K562 (cell line): ENCODE measurements around the gene NPAS3. TPM values are rescaled to one million over a fixed set of nuclear protein-coding genes. Genes with fewer than 3 reads are reported as not detected.

Experiments used
- ATAC-seq: fragments of 200-7000 bp; cut with Tn5 transposase; 3 replicates; pipeline ENCODE4 v1.9.1; 2020; ENCODE audit warnings: moderate library complexity
- BruUV-seq: library from RNA; stranded (reverse); fragments of 400-500 nt; replicated peaks from 2 replicates; lab custom pipeline; 2021; lab: Mats Ljungman, UMichigan
- CTCF ChIA-PET: fragments of 300-600 bp; formaldehyde crosslinking; extraction: SDS; loops from one replicate; lab custom pipeline; 2021; ENCODE audit warnings: low intra/inter-chr PET ratio; lab: Yijun Ruan, JAX
- POLR2A ChIA-PET: fragments of 300-600, 350-650 bp; sonication (Branson Sonifier 250); formaldehyde crosslinking; extraction: SDS; loops from one replicate; lab custom pipeline; 2021; ENCODE audit warnings: antibody characterized with exemption, inconsistent platforms; lab: Yijun Ruan, JAX
- DNase-seq, 4 experiments: peaks; one replicate each; pipeline versions ENCODE4 v3.0.0 to v3.0.0-alpha.2; 2011 to 2018; ENCODE audit warnings: low spot score in 3 of 4, mixed read lengths in 3 of 4; ENCODE audit errors: extremely low read depth in 1 of 4
- FAIRE-seq: peaks from 2 replicates; lab custom pipeline; 2011; peaks lifted over from hg19 to GRCh38; lab: Jason Lieb, UNC
- H2AFZ ChIP-seq: 2 replicates; pipeline ENCODE4 v1.6.0; 2011; ENCODE audit warnings: low read depth, low read length, control low read depth, inconsistent platforms
- H3K27ac ChIP-seq: fragments of 200-600 bp; 3 replicates; pipeline ENCODE4 v1.8.0; 2011; ENCODE audit warnings: low read depth, mild to moderate bottlenecking, control low read depth, inconsistent platforms, low read length, moderate library complexity, mixed read lengths; ENCODE audit errors: extremely low read depth
- H3K27me3 ChIP-seq, 2 experiments: fragments of 300-600 bp in 1 of 2; 2 replicates in 1 of 2; 3 replicates in 1 of 2; pipeline versions ENCODE4 v1.6.0 to v1.8.0; 2011; ENCODE audit warnings: inconsistent platforms in 2 of 2, low read length in 2 of 2, mild to moderate bottlenecking in 1 of 2, mixed read lengths in 1 of 2, moderate library complexity in 1 of 2; ENCODE audit not compliant: control insufficient read depth in 2 of 2, insufficient read depth in 2 of 2
- H3K36me3 ChIP-seq: fragments of 300-600 bp; 3 replicates; pipeline ENCODE4 v1.8.0; 2011; ENCODE audit warnings: mild to moderate bottlenecking, low read length, inconsistent platforms; ENCODE audit not compliant: control insufficient read depth, insufficient read depth
- H3K4me1 ChIP-seq, 2 experiments: fragments of 200-600 bp in 1 of 2; replicated peaks in 1 of 2; 2 replicates in 1 of 2; 3 replicates in 1 of 2; pipeline versions ENCODE4 v1.5.1 to v1.8.0; 2011; ENCODE audit warnings: inconsistent platforms in 2 of 2, low read length in 2 of 2, mild to moderate bottlenecking in 1 of 2, mixed read lengths in 1 of 2, moderate library complexity in 1 of 2; ENCODE audit not compliant: control insufficient read depth in 2 of 2, insufficient read depth in 2 of 2
- H3K4me2 ChIP-seq: 2 replicates; pipeline ENCODE4 v1.6.1; 2011; ENCODE audit warnings: low read length, control low read depth, inconsistent platforms, mixed read lengths; ENCODE audit not compliant: insufficient read depth
- H3K4me3 ChIP-seq: fragments of 200-600 bp; sonication (generic), shearing (Covaris generic); 2 replicates; pipeline ENCODE4 v1.5.1; 2016; ENCODE audit warnings: control low read depth, inconsistent platforms
- H3K79me2 ChIP-seq: fragments of 200-600 bp; 3 replicates; pipeline ENCODE4 v1.8.0; 2011; ENCODE audit warnings: low read length, inconsistent platforms; ENCODE audit not compliant: control insufficient read depth, insufficient read depth
- H3K9ac ChIP-seq, 2 experiments: 2 replicates each; pipeline versions ENCODE4 v1.6.0 to v1.6.1; 2011; ENCODE audit warnings: low read depth in 2 of 2, low read length in 2 of 2, control low read depth in 1 of 2, inconsistent platforms in 1 of 2, mild to moderate bottlenecking in 1 of 2, mixed read lengths in 1 of 2; ENCODE audit not compliant: insufficient read depth in 1 of 2
- H3K9me1 ChIP-seq: one replicate; pipeline ENCODE4 v1.6.0; 2011; ENCODE audit warnings: inconsistent platforms, mild to moderate bottlenecking, low read length, moderate library complexity; ENCODE audit not compliant: control insufficient read depth, insufficient read depth
- H3K9me3 ChIP-seq: replicated peaks from 2 replicates; pipeline ENCODE4 v1.5.1; 2011; ENCODE audit warnings: low read depth, low read length, inconsistent platforms; ENCODE audit not compliant: control insufficient read depth, insufficient read depth
- H4K20me1 ChIP-seq: replicated peaks from 2 replicates; pipeline ENCODE4 v1.6.1; 2011; ENCODE audit warnings: low read length, inconsistent platforms, mixed read lengths; ENCODE audit not compliant: control insufficient read depth, insufficient read depth
- BRCA1 ChIP-seq, 2 experiments: fragments of 450-650 bp in 1 of 2; sonication (generic) in 1 of 2; formaldehyde crosslinking in 1 of 2; IDR thresholded peaks; 2 replicates each; pipeline versions ENCODE4 v1.5.0 to v1.6.1; 2017 to 2020; ENCODE audit warnings: mild to moderate bottlenecking in 1 of 2, missing genetic modification reagents in 1 of 2
- CBX1 ChIP-seq: sonication (generic); IDR thresholded peaks from 2 replicates; pipeline ENCODE4 v1.6.1; 2016; ENCODE audit warnings: antibody characterized with exemption, low read depth, mild to moderate bottlenecking
- CREBBP ChIP-seq: IDR thresholded peaks from one replicate; pipeline ENCODE4 v1.6.1; 2012; ENCODE audit warnings: low read depth, mild to moderate bottlenecking, control low read depth, inconsistent platforms, low read length
- HLTF ChIP-seq: fragments of 450-650 bp; IDR thresholded peaks from 2 replicates; pipeline ENCODE4 v1.6.1; 2016
- KLF6 ChIP-seq: fragments of 250-450 bp; sonication (Bioruptor Pico); IDR thresholded peaks from 2 replicates; pipeline ENCODE4 v1.4.0; 2020; ENCODE audit warnings: mild to moderate bottlenecking, moderate library complexity, borderline replicate concordance
- MAZ ChIP-seq, 2 experiments: fragments of 450-650 bp in 1 of 2; sonication (generic) in 1 of 2; formaldehyde crosslinking; IDR thresholded peaks in 1 of 2; conservative IDR thresholded peaks in 1 of 2; 2 replicates each; pipeline versions ENCODE4 v1.4.0 to v1.5.0; 2020; ENCODE audit warnings: mild to moderate bottlenecking in 1 of 2, missing genetic modification reagents in 1 of 2
- RBFOX2 ChIP-seq: fragments of 200-400 bp; formaldehyde crosslinking; IDR thresholded peaks from 2 replicates; pipeline ENCODE4 v1.6.1; 2017; ENCODE audit warnings: low read depth, mild to moderate bottlenecking, low read length, moderate library complexity
- SPI1 ChIP-seq: IDR thresholded peaks from 2 replicates; pipeline ENCODE4 v1.6.1; 2011; ENCODE audit warnings: low read depth, low read length, control low read depth, borderline replicate concordance
- SRF ChIP-seq, 2 experiments: fragments of 250-450, 450-650 bp in 1 of 2; sonication (Bioruptor Pico) in 1 of 2; sonication (generic) in 1 of 2; formaldehyde crosslinking; IDR thresholded peaks; 2 replicates each; pipeline versions ENCODE4 v1.5.0 to v1.5.1; 2020 to 2022; ENCODE audit warnings: mild to moderate bottlenecking in 1 of 2, missing genetic modification reagents in 1 of 2
- TRIM28 ChIP-seq: fragments of 450-650 bp; IDR thresholded peaks from 2 replicates; pipeline ENCODE4 v1.6.1; 2017
- ZBTB26 ChIP-seq: fragments of 450-650 bp; formaldehyde crosslinking; IDR thresholded peaks from 2 replicates; pipeline ENCODE4 v1.4.0; 2022; ENCODE audit warnings: missing genetic modification characterization
- ZC3H8 ChIP-seq: fragments of 450-650 bp; IDR thresholded peaks from 2 replicates; pipeline ENCODE4 v1.6.1; 2017
- ZNF696 ChIP-seq: fragments of 250-450 bp; sonication (Bioruptor Pico); conservative IDR thresholded peaks from 2 replicates; pipeline ENCODE4 v1.4.0; 2020; ENCODE audit warnings: mild to moderate bottlenecking, moderate library complexity
- ZNF707 ChIP-seq: fragments of 250-450 bp; sonication (Bioruptor Pico); conservative IDR thresholded peaks from 2 replicates; pipeline ENCODE4 v1.8.0; 2022; ENCODE audit warnings: inconsistent platforms, mild to moderate bottlenecking, moderate library complexity
- ZNF778 ChIP-seq: fragments of 450-650 bp; formaldehyde crosslinking; IDR thresholded peaks from 2 replicates; pipeline ENCODE4 v1.4.0; 2020; ENCODE audit warnings: mild to moderate bottlenecking, moderate library complexity
- WGBS: fragments of 100-300 bp; shearing (Covaris generic); methylation state at CpG from one replicate; pipeline ENCODE4 v1.1.6; 2016; ENCODE audit warnings: low coverage, mixed read lengths; ENCODE audit not compliant: insufficient coverage; ENCODE audit errors: missing lambda C conversion rate; 5-methylcytosine and 5-hydroxymethylcytosine counted together
- in situ Hi-C: fragments of 300-500 bp; cut with MboI; formaldehyde crosslinking; loops from 4 replicates; pipeline ENCODE4 v1.15.0; 2018; ENCODE audit warnings: inconsistent platforms, mixed read lengths
- intact Hi-C: fragments of 100-400 bp; cut with micrococcal nuclease; formaldehyde crosslinking; loops from 2 replicates; pipeline ENCODE4 v1.14.2; 2022
- polyA plus RNA-seq, 8 experiments: library from polyadenylated mRNA; depleted of rRNA in 4 of 8; stranded (reverse) in 5 of 8; unstranded in 3 of 8; fragments of >200 nt; fragmentation: Nextera tagmentation in 2 of 8; fragmentation: Illumina TruSeq in 1 of 8; extraction: Ambion mirVana in 2 of 8; extraction: Trizol in 1 of 8; gene quantifications; 2 replicates each; pipeline versions ENCODE4 v1.2.1 to v1.2.3, GENCODE V29; 2011 to 2014; ENCODE audit warnings: inconsistent platforms in 1 of 8, missing spikeins in 1 of 8
- total RNA-seq, 7 experiments: library from RNA; depleted of rRNA in 6 of 7; stranded (reverse); fragments of >200 nt in 6 of 7; fragmentation: Illumina TruSeq in 2 of 7; extraction: Trizol in 2 of 7; gene quantifications; 2 replicates each; pipeline versions ENCODE4 v1.2.1 to v1.2.3, GENCODE V29; 2011 to 2021; ENCODE audit warnings: low replicate concordance in 1 of 7

Gene NPAS3
- total and polyA plus RNA-seq, 9 of the 15 experiments (the other 6 are each of a cell fraction or from before 2014, with no cell fraction given), result 0.04 TPM; not detected in 8

GRCh38 chr14:33740531-33740930, 801.9 kb downstream of the NPAS3 start:
- Histone ChIP-seq H3K4me2 (no peak overlapping the region), H3K36me3 (no peaks in the 10 kb centered on the region), H4K20me1 (no peaks in the 10 kb centered on the region), H3K27me3 (peaks cover 0 to 3% of the 10 kb centered on the region in 2 experiments; a peak in 1 of 5 replicates), H3K9me1 (no peaks in the 10 kb centered on the region), H3K4me1 (no peaks in the 10 kb centered on the region), H2AFZ (no peak overlapping the region), H3K9ac (no peak overlapping the region), H3K9me3 (no peaks in the 10 kb centered on the region), H3K79me2 (no peaks in the 10 kb centered on the region), H3K4me3 (no peak overlapping the region), H3K27ac (no peak overlapping the region)
- ATAC-seq (no peak), DNase-seq (no peak), FAIRE-seq (no peak)
- no TSS peak for BruUV-seq
- intact Hi-C loops, result no loop called here
- in situ Hi-C loops, result no loop called here
- WGBS, result 0% methylated on average over 5 of the region's 5 CpGs
- ChIA-PET POLR2A (no interaction called here), CTCF (no interaction called here)
- TF ChIP-seq KLF6 (CRISPR knock-in tag) (no peak), SPI1 (no peak), ZC3H8 (no peak)

- no peaks in the 10 kb centered on the region for H3K4me1 ChIP-seq
- no peak overlapping the region for H3K27ac ChIP-seq
- no peak overlapping the region for H3K4me3 ChIP-seq
- H3K9me1 ChIP-seq, result no peaks in the 10 kb centered on the region
- DNase-seq (no peak), FAIRE-seq (no peak), ATAC-seq (no peak)
- no peak overlapping the region for H2AFZ ChIP-seq
- H3K4me2 ChIP-seq, result no peak overlapping the region
- no peaks in the 10 kb centered on the region for H3K79me2 ChIP-seq
- ChIA-PET CTCF (no interaction called here), POLR2A (no interaction called here)
- intact Hi-C loops, result no loop called here
- no TSS peak for BruUV-seq
- H3K36me3 ChIP-seq, result no peaks in the 10 kb centered on the region
- peaks cover 0 to 3% of the 10 kb centered on the region in 2 experiments; a peak in 1 of 5 replicates for H3K27me3 ChIP-seq
- no peak overlapping the region for H3K9ac ChIP-seq
- no peaks in the 10 kb centered on the region for H4K20me1 ChIP-seq
- H3K9me3 ChIP-seq, result no peaks in the 10 kb centered on the region
- TF ChIP-seq TRIM28 (no peak), SRF (CRISPR knock-in tag; IDR thresholded peaks at IDR 0.05) (no peak), CBX1 (no peak), ZNF778 (no peak), MAZ (CRISPR knock-in tag; conservative IDR thresholded peaks at IDR 0.05 in 1 of 2, IDR thresholded peaks at IDR 0.05 in 1 of 2) (no peak), BRCA1 (IDR thresholded peaks at IDR 0.05) (no peak), BRCA1 (CRISPR knock-in tag; IDR thresholded peaks at IDR 0.05) (no peak), ZNF707 (CRISPR knock-in tag) (no peak), HLTF (no peak), CREBBP (no peak), RBFOX2 (no peak), ZNF696 (no peak), ZBTB26 (CRISPR knock-in tag) (no peak)
- WGBS, result 0% methylated on average over 4 of the region's 4 CpGs
- in situ Hi-C loops, result no loop called here
Measured at GRCh38 chr14:33742166-33742565, 803.5 kb downstream of the NPAS3 start.
